Osteocyte (in vitro differentiated cells): ENCODE results near the gene ERI3. TPM values are rescaled to one million over a fixed set of nuclear protein-coding genes. Genes with fewer than 3 reads are reported as not detected.

ENCODE experiments used
- DNase-seq: peaks from one replicate; pipeline ENCODE4 v3.0.0; 2021; ENCODE audit warnings: mixed read lengths; ENCODE audit not compliant: unreplicated experiment; ENCODE audit errors: extremely low spot score
- H3K27ac Mint-ChIP-seq: one replicate; pipeline ENCODE4 v1.8.0; 2021; ENCODE audit warnings: mild to moderate bottlenecking, mixed read lengths; ENCODE audit not compliant: unreplicated experiment
- H3K27me3 Mint-ChIP-seq: one replicate; pipeline ENCODE4 v1.8.0; 2021; ENCODE audit warnings: mixed read lengths; ENCODE audit not compliant: unreplicated experiment
- H3K36me3 Mint-ChIP-seq: one replicate; pipeline ENCODE4 v1.8.0; 2021; ENCODE audit warnings: mixed read lengths; ENCODE audit not compliant: unreplicated experiment
- H3K4me1 Mint-ChIP-seq: one replicate; pipeline ENCODE4 v1.8.0; 2021; ENCODE audit warnings: mixed read lengths; ENCODE audit not compliant: unreplicated experiment
- H3K4me3 Mint-ChIP-seq: one replicate; pipeline ENCODE4 v1.8.0; 2021; ENCODE audit warnings: mild to moderate bottlenecking, moderate library complexity, mixed read lengths; ENCODE audit not compliant: unreplicated experiment
- H3K9me3 Mint-ChIP-seq: one replicate; pipeline ENCODE4 v1.8.0; 2021; ENCODE audit warnings: mixed read lengths; ENCODE audit not compliant: unreplicated experiment
- total RNA-seq: library from RNA; stranded (reverse); gene quantifications from 2 replicates; pipeline ENCODE4 v1.2.1, GENCODE V29; 2021
- TF ChIP-seq, protein P1 (sequence below): fragments of 200-600 bp; sonication (generic); IDR thresholded peaks from 2 replicates; pipeline ENCODE4 v1.5.0; 2021; ENCODE audit warnings: antibody characterized with exemption, mild to moderate bottlenecking, moderate library complexity

The ERI3 gene
- total RNA-seq, 1 donor from 2014 or later: 58.6 TPM

DNA sequence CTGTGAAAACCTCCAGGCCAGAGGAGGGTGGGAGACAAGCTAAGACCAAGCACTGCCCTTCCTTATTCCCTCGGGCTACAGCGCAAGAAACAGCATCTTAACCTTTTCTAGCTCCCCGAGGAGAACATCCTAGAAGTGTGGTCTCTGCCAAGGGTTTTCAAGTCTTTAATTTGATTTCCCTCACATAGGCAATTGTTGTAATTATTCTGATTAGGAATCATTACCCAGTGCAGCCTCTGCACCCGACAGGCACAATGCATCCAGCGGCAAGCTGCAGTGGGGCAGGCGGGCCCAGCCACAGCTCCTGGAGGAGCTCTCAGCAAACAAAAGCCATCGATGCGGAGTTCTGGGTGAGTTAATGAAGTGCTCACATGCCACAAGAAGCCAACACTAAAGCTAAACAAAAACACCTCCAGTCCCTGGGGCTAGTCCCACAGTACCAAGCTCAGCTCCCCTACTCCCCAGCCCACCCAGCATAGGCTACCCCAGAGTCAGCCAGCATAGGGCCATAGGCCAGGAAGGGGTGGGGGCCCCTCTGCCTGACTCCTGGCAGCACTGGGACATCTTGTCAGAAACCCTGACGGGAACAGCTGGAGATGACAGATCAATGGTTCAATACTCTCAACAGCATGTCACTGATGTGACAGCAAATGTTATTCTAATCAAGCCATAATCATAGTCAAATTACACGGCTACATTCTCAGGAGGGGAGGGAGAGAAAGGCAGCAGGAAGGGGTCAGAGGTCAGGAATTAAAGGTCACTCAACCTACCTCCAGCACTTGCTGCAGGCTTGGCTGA, 42.5 kb downstream of the ERI3 start:
- Mint-ChIP-seq H3K27ac (no peak overlapping the region), H3K4me1 (no peaks in the 10 kb centered on the region), H3K4me3 (no peak overlapping the region), H3K36me3 (peaks cover 35% of the 10 kb centered on the region), H3K27me3 (no peaks in the 10 kb centered on the region), H3K9me3 (no peaks in the 10 kb centered on the region)
- DNase-seq: no peak
- TF ChIP-seq, protein P1, sequence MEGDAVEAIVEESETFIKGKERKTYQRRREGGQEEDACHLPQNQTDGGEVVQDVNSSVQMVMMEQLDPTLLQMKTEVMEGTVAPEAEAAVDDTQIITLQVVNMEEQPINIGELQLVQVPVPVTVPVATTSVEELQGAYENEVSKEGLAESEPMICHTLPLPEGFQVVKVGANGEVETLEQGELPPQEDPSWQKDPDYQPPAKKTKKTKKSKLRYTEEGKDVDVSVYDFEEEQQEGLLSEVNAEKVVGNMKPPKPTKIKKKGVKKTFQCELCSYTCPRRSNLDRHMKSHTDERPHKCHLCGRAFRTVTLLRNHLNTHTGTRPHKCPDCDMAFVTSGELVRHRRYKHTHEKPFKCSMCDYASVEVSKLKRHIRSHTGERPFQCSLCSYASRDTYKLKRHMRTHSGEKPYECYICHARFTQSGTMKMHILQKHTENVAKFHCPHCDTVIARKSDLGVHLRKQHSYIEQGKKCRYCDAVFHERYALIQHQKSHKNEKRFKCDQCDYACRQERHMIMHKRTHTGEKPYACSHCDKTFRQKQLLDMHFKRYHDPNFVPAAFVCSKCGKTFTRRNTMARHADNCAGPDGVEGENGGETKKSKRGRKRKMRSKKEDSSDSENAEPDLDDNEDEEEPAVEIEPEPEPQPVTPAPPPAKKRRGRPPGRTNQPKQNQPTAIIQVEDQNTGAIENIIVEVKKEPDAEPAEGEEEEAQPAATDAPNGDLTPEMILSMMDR: no peak

DNA sequence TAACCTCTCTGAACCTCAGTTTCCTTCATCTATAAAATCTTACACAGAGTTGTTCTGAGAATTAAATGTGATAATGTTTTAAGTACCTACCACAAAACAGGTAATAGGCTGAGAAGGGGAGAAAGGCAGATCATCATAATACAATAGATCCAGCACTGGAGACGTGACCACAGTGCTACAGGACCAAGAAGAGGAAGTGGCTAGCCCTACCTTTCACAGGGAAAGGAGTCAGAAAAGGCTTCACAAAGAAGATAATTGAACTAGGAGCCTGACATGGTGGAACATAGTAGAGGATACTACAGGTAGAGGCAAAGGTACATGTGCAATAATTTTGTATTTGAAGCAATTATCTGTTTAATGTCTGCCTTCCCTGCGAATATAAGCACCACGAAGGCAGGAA, 45.1 kb downstream of the ERI3 start:
- peaks cover 50% of the 10 kb centered on the region for H3K36me3 Mint-ChIP-seq
- H3K4me1 Mint-ChIP-seq: no peaks in the 10 kb centered on the region
- no peak overlapping the region for H3K27ac Mint-ChIP-seq

DNA sequence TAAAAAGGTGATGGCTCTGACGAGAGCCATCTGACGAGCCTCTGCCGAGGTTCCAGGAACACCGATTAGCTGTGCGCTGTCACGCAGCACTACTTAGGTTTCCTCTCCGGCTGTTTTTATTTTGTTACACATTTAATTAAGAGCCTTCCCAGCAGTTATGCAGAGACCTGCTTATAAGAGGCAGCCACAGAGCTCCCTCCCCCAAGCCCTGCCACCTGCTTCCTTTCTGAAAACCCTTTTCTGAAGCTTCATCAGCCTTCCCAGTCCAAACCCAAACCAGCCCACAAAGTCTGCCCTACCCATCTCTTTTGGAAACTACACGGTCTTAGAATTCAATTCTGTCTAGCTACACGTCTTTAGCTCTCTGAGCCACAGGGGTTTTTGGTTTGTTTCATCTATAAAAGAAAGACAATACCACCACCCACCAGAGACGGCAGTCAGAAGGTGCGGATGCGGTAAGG, 49.1 kb downstream of the ERI3 start:
- Mint-ChIP-seq H3K4me1 (no peaks in the 10 kb centered on the region), H3K27ac (no peak overlapping the region), H3K27me3 (no peaks in the 10 kb centered on the region), H3K36me3 (peaks cover 55% of the 10 kb centered on the region), H3K4me3 (no peak overlapping the region), H3K9me3 (no peaks in the 10 kb centered on the region)
- DNase-seq: no peak
- TF ChIP-seq, protein P1: no peak

More for the DNA sequence above, 45.1 kb downstream of the ERI3 start:
- H3K9me3 Mint-ChIP-seq: no peaks in the 10 kb centered on the region
- no peak overlapping the region for H3K4me3 Mint-ChIP-seq
- no peak for DNase-seq
- H3K27me3 Mint-ChIP-seq: no peaks in the 10 kb centered on the region
- TF ChIP-seq, protein P1: no peak

DNA sequence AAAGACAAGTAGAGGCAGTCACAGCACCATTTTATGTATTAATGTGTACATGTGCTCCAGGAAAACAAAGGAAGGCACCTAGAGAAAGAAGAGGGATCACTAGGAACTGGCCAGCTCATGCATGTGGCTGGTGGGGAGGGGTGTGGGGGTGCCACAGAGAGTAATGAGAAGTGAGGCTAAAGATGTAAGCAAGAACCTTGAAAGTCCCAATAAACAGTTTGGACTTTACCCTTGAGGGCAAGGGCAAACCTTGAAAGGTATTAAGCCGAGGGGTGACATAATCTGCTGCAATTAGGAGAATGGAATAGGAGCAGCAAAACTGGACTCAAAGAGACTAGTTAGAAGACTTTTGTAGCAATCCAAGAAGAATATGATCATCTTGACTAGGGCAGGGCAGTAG, 51.5 kb downstream of the ERI3 start:
- H3K9me3 Mint-ChIP-seq: no peaks in the 10 kb centered on the region
- H3K36me3 Mint-ChIP-seq: peaks cover 49% of the 10 kb centered on the region
- no peak for DNase-seq
- H3K4me1 Mint-ChIP-seq: no peaks in the 10 kb centered on the region
- no peaks in the 10 kb centered on the region for H3K27me3 Mint-ChIP-seq
- TF ChIP-seq, protein P1: no peak
- no peak overlapping the region for H3K27ac Mint-ChIP-seq
- H3K4me3 Mint-ChIP-seq: no peak overlapping the region

DNA sequence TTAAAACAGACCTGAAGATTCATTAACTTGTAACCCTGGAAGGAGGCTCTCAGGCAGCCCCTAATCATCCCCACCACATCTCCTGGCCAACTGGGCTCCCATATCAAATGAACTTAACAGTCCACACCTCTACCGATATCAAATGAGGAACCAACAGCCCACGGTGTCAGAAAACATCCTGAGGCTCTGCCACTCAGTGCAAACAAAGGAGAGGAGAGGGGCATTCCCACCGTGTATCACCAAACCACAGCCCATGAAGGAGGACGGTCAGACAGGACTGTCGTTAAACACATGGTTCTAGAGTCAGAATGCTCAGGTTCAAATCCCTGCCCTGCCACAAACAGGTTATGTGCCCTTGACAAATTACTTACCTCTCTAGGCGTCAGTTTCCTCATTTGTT, 52.5 kb downstream of the ERI3 start:
- DNase-seq: no peak
- TF ChIP-seq, protein P1: no peak
- no peak overlapping the region for H3K27ac Mint-ChIP-seq
- peaks cover 44% of the 10 kb centered on the region for H3K36me3 Mint-ChIP-seq
- H3K4me3 Mint-ChIP-seq: no peak overlapping the region
- H3K27me3 Mint-ChIP-seq: no peaks in the 10 kb centered on the region
- no peaks in the 10 kb centered on the region for H3K4me1 Mint-ChIP-seq
- no peaks in the 10 kb centered on the region for H3K9me3 Mint-ChIP-seq
